ENCODE measurements around the gene PMCH.
A peak's percentile ranks its signal among the peaks of the same experiment; 100 is the strongest.
"Not testable (repeated sequence)": the region's sequence is repeated elsewhere in the genome, so short reads cannot be mapped to it uniquely, and the experiment has no call there.

The PMCH gene, protein sequence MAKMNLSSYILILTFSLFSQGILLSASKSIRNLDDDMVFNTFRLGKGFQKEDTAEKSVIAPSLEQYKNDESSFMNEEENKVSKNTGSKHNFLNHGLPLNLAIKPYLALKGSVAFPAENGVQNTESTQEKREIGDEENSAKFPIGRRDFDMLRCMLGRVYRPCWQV

DNA sequence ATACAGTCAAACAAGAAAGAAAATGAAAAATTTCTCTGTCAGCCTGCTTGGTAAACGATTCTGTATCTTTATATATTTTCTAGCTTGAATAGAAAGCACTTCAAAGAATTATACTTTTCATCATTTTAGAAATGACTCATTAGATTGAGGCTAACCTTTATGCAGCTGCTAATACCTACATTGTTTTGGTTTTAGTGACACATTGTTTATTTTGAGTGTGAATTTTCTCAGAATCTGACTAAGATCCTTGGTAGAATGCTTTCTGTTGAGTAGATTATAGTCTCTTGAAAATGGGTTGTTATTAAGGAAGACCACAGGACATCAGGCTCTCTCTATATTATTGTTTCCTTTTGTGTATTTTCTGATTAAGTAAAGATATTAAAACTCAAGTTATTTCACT, at the start of gene PMCH:
TSS of gene PMCH (minus strand) at position 45 of the 400 bp plus-strand sequence. CDS start 63 bp downstream, outside the sequence.
- DNase-seq: no peak

DNA sequence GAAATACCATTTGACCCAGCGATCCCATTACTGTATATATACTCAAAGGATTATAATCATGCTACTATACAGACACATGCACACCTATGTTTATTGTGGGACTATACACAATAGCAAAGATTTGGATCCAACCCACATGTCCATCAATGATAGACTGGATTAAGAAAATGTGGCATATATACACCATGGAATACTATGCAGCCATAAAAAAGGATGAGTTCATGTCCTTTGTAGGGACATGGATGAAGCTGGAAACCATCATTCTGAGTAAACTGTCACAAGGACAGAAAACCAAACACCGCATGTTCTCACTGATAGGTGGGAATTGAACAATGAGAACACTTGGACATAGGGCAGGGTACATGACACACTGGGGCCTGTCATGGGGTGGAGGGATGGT, 43.2 kb upstream of the PMCH start:
- not testable (repeated sequence) for DNase-seq

DNA sequence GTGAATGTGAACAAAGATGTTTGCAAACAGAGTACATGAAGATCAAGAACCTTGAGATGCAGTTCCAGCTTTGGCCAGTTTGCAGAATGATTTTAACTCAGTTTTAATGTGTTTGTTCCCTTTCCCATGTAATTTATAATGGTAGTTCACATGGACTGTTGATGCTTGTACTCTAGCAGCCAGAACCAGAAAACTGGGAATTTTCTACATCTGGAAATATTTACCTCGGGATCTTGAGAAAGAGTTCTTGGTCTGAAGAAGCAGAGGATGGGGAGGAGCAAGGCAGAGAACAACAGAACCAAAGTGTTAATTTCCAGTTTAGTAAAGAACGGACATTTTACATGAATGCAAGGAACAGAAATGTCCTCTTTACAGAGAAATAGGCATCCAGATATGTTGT, 37.0 kb upstream of the PMCH start:
- DNase-seq: no peak

DNA sequence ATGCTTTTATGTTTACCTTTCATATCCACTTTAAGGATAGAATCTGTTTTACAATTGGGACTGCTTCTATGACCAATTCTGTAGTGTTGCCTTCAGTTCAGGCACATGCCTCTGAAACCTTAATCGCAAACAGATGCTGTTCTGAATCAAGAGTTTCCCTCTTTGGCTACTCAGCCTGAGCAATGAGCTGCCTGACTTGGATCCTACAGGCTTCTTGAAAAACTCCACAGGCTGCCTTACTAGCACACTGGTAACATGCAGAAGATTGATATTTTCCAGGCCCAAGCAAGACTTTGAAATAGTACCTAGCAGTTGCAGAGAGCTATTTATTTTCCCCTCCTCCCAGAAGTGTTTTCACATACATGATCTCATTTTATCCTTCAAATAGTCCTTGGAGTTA, 34.8 kb upstream of the PMCH start:
- DNase-seq: no peak

DNA sequence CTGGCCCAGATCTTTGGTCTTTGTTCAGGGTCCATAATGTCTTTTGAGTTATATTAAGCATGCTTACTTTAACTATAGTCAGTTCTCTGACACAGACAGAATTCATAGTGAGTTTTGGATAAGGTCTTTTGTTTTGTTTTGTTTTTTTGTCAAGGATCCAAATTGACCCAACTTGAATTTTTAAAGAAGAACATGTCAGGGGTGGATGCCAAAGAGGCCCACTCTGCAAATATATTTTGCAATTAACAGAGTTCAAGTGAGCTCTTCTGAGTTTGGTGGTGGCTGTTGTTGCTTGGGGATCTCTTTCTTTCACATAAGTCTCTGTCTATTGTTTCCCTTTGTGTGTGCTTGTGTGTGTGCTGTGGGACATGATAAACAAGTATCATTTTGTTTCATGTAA, 34.4 kb upstream of the PMCH start:
- no peak for DNase-seq

DNA sequence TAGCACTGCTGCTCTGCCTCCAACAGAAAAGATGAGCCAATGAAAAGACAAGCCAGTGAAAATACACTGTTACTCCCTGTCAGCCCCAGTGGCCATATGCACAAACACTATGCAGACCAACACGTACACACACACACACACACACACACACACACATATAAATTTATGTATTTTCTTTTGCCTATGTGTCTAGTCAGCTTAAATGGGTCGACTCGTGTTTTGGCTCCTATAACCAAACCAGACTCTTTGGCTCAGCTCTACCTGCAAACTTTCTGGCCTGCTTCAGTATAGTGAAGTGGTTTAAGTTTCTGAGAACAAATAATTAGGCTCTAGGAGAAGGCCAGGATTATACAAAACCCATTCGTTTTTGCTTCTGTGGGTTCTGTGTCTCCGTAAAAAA, 30.3 kb upstream of the PMCH start:
- DNase-seq: no peak

DNA sequence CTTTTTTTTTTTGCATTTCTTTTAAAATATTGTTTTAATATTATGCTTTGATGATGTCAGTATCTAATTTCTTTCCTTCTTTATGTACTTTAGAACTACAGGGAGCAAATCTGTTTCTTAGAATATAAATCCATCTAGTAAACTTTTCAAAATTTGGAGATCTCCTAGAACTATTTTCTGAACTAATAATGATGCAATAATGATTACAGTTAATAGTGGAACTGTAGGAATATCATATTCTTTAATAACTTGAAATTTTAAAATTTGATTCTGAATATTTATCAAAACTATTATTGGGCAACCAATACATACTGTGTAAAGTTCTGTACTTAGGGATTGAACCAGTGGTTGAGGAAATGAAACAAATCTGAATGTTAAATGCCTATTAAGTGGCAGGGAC, 23.1 kb upstream of the PMCH start:
- no peak for DNase-seq

DNA sequence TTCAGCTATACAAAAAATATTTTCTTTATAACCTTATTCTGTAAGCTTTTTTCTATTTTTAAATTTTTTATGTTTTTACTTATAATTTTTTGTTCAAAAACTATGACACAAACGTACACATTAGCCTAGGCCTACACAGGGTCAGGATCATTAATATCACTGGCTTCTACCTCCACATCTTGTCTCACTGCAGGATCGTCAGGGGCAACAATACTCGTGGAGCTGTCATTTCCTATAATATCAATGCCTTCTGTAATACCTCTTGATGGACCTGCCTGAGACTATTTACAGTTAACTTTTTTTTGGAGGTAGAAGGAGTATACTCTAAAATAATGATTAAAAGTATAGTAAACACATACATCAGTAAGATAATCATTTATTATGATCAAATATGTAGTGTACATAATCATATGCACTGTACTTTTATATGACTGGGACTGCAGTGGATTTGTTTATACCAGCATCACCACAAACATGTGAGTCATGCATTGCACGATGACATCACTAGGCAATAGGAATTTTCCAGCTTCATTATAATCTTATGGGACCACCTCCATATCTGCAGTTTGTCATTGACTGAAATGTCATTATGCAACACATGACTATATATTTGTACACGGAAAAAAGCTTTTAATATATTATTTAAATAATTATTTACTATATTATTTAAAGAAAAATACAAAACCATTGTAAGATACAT, 18.5 kb upstream of the PMCH start:
- no peak for DNase-seq

DNA sequence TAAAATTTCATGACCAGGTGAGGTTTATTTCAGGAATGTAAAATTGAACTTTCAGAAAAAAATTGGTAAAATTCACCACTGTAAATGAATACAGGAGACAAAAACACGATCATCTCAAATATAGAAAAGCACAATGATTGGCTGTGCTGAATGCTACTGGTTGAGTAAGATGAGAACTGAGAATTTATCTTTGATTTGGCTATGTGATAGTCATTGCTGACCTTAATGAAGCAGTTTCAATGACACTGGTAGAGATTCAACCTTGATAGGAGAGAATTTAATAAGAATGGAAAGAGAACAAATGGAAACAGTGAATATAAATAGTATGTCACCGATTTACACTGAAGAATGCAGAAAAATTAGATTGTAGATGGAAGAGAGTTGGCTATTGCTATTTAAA, 6.4 kb upstream of the PMCH start:
- DNase-seq: no peak

DNA sequence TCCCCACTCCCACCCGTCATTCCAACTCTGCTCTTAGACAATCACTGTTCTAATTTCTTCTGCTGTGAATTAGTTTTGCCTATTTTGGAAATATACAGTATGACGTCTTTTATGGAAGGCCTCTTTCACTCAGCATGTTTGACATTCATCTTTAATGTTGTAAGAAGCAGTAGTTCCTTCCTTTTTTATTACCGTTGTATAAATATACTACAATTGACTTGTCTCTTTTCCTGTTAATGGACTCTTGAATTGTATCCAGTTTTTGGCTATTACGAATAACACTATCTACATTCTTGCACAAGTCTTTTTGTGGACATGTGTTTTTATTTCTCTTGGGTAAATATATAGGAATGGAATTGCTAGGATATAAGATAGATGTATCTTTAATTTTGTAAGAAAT, 4.9 kb upstream of the PMCH start:
- no peak for DNase-seq

DNA sequence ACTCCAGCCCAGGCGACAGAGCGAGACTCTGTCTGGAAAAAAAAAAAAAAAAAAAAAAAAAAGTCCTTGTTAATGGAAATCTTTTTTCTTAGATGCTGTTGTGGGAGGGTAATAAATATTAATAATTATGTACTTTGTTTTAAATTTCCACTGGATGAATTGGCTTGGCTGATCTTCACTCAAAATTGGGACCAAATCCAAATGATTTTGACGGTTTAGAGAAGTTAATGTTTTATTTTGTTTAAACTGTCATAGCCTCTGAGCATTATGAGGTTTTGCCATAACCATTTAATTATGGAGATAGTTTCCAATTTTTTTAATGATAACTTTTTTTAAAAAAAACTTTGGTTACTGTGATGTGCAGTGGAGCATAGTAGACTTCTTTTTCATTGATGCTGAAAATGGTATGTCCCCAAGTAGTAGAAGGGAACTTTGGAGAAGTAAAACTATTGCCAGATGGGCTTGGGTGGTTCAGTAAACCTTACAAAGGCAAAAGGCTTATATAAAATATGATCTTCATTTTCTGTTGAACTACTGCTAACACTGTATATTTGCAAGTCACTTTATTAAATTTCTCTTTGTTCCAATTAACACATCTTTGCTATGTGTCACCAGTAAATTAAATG, 3.9 kb upstream of the PMCH start:
- DNase-seq: no peak

DNA sequence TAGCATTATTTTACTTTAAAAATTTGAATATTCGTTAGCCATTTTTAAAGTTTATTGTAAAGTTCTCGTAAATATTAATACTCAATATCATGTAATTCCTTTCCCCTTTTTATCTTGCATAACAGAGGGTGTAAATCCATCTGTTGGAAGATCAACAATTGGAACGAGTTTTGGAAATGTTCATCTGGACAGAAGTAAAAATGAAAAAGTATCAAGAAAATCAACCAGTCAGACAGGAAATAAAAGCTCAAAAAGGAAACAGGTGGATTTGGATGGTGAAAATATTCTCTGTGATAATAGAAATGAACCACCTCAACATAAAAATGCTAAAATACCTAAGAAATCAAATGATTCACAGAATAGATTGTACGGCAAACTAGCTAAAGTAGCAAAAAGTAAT, 1.8 kb downstream of the PMCH start:
- no peak for DNase-seq

DNA sequence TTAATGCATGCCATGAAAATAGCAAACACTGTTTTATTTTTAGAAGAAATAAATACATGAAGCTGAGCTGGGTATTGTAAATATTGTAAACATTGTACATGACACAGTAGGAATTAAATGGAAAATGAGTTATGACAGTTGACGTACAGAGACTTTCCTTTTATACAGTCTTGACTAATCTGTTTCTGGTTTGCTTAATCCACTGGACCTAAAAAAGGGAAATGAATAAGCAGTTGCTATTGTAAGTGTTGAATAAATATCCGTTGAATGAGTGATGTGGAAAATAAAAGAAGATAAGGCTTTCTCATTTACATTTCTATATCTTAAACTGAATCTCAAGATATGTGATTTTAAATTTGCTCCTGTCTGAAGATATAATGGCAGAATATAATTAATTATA, 15.0 kb downstream of the PMCH start:
- DNase-seq: no peak

DNA sequence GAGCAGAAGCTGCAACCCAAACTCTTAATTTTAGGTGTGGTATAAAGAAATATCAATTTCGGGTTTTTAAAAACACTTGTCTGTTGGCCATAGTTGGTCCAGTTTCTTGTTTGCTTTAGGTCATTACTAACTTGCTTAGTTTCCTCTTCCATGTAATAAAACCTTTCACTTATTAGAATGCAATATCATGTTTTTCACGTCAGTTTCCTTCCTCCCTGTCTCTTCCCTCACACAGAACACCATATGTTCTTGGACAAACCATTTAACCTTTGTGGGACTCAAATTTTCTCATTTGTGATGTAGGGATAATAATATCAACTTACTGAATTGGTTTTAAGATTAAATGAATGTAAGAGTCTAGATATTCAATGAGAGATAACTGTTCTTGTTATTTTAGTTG, 22.9 kb downstream of the PMCH start:
- no peak for DNase-seq

DNA sequence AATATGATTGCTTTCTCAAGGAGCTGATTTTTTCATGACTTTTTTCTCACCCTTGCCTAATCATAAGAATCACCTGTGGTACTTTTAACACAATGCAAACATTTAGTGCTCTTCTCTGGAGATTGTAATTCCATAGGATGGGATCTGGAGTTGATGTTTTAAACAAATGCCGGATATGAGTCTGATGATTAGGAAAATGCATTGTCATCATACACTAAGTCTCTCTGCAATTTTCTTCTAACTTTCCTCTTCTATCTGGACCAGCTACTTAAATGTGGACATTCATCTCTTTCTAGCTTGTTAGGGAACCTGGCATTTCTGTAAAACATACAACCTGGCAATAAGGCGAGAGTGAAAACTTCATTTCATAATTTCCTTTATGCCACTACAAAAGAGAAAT, 23.5 kb downstream of the PMCH start:
- no peak for DNase-seq

DNA sequence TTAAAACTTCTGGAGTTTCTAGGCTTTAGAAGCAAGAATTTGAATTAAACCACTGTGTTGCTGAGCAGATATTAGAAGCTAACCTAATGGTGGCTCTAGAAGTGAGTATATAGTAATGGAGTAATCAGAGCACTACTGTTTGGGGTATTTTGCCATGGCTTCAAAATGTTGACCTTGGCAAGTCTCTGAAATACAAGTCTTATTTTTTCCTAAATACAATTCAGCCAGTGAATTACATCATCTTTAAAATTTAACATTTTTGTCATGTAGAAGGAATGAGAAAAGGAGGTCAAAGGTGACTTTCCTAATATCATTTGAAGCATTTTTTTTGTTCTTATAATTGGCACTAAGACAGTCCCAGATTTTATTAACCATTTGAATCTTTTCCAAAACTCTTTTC, 25.2 kb downstream of the PMCH start:
- DNase-seq: no peak

DNA sequence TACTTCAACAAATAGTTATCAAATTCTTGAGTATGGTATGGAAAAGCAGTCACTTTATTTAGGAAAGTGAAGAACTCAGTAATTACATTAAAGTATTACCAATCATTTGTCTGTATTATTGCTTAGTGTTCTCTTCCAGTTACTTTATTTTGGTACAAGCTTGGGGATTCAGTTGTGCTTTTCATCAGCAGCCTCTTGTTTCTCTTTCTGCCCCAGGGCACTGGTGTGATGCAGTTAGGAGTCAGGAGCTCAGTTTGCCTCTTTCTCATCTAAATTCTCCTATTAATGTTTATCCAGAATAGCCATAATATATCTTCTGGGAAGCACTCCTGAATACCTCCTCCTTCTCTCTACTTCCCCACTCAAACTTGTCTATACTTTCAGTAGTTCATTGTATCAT, 25.7 kb downstream of the PMCH start:
- DNase-seq: no peak

DNA sequence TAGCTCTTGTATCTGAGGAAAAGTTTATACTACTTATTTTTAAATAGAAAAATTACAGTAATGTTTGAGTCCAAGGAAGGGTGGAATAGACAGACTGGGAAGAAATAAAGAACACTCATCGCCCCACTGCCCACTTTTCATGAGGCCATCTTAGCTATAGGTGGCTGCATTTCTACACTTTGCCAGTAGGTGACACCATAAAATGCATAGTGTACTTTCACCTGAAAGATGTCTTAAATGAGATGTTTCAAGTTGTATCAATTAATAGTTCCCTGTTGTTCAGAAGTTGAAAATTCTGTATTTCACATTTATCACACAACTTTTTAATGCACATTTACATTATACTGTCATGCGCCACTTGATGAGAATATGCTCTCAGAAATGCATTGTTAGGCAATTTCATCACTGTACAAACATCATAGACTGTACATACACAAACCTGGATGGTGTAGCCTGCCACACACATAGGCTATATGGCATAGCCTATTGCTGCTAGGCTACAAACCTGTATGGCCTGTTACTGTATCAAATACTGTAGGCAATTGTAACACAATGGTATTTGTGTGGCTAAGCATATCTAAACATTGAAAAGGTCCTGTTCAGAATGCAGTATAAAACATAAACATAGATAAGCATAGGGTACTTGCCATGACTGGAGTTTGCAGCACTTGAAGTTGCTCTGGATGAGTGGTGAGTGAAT, 27.6 kb downstream of the PMCH start:
- peak in 1 of 2 experiments; percentile 42 for DNase-seq

DNA sequence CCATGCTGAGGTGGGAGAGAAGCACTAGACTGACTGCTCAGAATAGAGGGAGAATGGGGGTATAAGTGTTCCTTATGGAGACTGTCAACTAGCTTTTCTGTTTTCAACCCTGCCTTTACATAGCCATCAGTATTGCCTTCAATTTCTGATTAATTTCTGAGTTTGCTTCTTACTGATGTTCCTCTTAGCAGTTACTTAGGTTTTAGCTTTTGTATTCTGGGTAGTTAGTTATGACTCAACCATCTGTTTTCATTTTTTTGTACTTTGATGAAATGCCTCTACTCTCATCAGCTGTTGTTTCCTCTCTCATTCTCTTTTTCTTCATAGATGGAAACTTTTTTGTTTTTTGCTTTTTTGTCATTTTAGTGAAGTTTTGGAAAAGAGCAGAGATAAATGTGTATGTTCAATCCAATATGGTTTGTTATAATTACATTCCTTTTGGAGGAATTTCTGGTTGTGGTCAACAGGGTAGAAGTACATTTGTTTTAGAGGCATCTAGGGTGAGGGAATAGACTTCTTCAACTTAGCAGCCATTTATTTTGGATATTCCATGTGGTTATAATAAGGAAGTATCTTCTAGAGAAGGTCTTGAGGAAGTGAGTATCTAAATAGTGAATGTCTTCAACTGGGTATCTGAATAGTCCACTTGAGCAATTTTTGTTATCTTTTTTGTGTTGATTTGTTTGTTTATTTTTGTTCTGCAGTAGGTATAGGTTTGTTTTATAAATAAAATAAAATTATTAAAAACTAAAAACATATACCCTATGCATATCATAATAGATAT, 29.6 kb downstream of the PMCH start:
- DNase-seq: no peak

DNA sequence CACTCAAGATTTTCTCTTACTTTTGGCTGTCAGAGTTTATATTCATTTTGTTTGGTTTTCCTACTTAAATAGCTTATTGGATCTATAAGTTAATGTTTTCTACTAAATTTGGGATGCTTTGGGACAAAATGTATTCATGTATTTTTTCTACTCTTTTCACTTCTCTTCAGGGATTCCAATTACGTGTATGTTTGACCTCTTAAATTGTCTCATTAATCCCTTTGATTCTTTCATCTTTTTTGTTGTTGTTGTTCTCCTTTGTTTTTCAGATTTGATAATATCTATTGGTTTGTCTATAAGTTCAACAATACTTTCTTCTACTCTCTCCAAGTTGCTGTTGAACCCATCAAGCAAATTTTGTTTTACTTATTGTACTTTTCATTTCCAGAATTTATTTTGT, 34.2 kb downstream of the PMCH start:
- DNase-seq: no peak

DNA sequence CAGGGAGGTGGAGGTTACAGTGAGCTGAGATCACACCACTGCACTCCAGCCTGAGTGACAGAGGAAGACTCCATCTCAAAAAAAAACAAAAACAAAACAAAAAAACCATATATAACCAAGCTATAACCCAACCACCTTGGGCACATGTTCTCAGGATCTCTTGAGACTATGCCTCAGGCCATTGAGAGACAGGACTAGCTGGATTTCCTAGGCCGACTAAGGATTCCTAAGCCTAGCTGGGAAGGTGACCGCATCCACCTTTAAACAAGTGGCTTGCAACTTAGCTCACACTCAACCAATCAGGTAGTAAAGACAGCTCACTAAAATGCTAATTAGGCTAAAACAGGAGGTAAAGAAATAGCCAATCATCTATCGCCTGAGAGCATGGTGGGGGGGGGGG, 42.4 kb downstream of the PMCH start:
- DNase-seq: not testable (repeated sequence)

DNA sequence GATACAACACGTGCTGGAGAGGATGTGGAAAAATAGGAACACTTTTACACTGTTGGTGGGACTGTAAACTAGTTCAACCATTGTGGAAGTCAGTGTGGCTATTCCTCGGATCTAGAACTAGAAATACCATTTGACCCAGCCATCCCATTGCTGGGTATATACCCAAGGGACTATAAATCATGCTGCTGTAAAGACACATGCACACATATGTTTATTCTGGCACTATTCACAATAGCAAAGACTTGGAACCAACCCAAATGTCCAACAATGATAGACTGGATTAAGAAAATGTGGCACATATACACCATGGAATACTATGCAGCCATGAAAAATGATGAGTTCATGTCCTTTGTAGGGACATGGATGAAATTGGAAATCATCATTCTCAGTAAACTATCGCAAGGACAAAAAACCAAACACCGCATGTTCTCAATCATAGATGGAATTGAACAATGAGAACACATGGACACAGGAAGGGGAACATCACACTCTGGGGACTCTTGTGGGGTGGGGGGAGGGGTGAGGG, 50.5 kb downstream of the PMCH start:
- not testable (repeated sequence) for DNase-seq
